ENCODE data around the gene CATSPERB. TPM values are rescaled to one million over a fixed set of nuclear protein-coding genes. Genes with fewer than 3 reads are reported as not detected.
"Not testable (repeated sequence)": the region's sequence is repeated elsewhere in the genome, so short reads cannot be mapped to it uniquely, and the experiment has no call there.

The CATSPERB gene
- total RNA-seq, 2 donors from 2014 or later = 2.2 to 2.9 TPM

DNA sequence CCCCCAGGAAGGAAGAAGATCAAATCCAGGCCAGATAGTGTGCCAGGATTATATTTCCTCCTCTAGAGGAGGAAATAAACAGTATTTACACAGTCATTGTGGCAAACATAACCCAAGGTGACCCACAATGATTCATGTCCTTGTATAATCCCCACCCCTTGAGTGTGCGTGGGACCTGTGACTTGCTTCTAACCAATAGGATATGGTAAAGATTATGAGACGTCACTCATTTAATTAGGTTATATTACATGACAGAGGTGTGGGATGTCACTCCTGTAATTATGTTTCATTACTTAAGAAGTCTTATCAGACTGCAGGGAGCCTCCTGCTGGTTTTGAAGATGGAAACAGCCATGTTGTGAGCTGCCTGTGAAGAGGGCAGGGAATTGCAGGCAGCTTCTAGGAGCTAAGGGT lies 12.2 kb upstream of the CATSPERB start:
- DNase-seq = peak; percentile 69
- intact Hi-C loops (cut with DNase I) = no loop called here

GRCh38 chr14:91743305-91743653 lies 11.4 kb upstream of the CATSPERB start:
- Histone ChIP-seq H3K27ac (peak overlapping the region; percentile 17), H3K4me3 (no peak overlapping the region), H3K27me3 (no peaks in the 10 kb centered on the region), H3K9ac (ENCODE audit: low read depth in 2 of 2, low read length in 2 of 2) (no peak overlapping the region), H3K36me3 (no peaks in the 10 kb centered on the region), H3K9me3 (no peaks in the 10 kb centered on the region), H3K4me1 (no peaks in the 10 kb centered on the region)
- TF ChIP-seq, protein P1, sequence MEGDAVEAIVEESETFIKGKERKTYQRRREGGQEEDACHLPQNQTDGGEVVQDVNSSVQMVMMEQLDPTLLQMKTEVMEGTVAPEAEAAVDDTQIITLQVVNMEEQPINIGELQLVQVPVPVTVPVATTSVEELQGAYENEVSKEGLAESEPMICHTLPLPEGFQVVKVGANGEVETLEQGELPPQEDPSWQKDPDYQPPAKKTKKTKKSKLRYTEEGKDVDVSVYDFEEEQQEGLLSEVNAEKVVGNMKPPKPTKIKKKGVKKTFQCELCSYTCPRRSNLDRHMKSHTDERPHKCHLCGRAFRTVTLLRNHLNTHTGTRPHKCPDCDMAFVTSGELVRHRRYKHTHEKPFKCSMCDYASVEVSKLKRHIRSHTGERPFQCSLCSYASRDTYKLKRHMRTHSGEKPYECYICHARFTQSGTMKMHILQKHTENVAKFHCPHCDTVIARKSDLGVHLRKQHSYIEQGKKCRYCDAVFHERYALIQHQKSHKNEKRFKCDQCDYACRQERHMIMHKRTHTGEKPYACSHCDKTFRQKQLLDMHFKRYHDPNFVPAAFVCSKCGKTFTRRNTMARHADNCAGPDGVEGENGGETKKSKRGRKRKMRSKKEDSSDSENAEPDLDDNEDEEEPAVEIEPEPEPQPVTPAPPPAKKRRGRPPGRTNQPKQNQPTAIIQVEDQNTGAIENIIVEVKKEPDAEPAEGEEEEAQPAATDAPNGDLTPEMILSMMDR (IDR thresholded peaks at IDR 0.05) = no peak
- intact Hi-C loops (cut with DNase I) = no loop called here
- DNase-seq = no peak

More for the DNA sequence above, 12.2 kb upstream of the CATSPERB start:
- Histone ChIP-seq H3K9ac (ENCODE audit: low read depth in 2 of 2, low read length in 2 of 2) (no peak overlapping the region), H3K27ac (peak overlapping the region; percentile 65), H3K36me3 (no peaks in the 10 kb centered on the region), H3K4me3 (no peak overlapping the region), H3K9me3 (no peaks in the 10 kb centered on the region), H3K27me3 (no peaks in the 10 kb centered on the region), H3K4me1 (no peaks in the 10 kb centered on the region)
- TF ChIP-seq, protein P1 (IDR thresholded peaks at IDR 0.05) = no peak

- Histone ChIP-seq H3K9ac (ENCODE audit: low read depth in 2 of 2, low read length in 2 of 2) (no peak overlapping the region), H3K36me3 (no peaks in the 10 kb centered on the region), H3K27me3 (no peaks in the 10 kb centered on the region), H3K4me3 (no peak overlapping the region), H3K27ac (no peak overlapping the region), H3K4me1 (no peaks in the 10 kb centered on the region), H3K9me3 (no peaks in the 10 kb centered on the region)
- intact Hi-C loops (cut with DNase I) = no loop called here
- no peak for DNase-seq
- TF ChIP-seq, protein P1 (IDR thresholded peaks at IDR 0.05) = no peak
These were observed 10.9 kb upstream of the CATSPERB start for GRCh38 chr14:91742621-91743304.

GRCh38 chr14:91739867-91740266 lies 8.0 kb upstream of the CATSPERB start:
- H3K27me3 ChIP-seq; H3K4me1 ChIP-seq; H3K36me3 ChIP-seq; H3K27ac ChIP-seq; H3K9me3 ChIP-seq; intact Hi-C loops (cut with DNase I); DNase-seq; H3K9ac ChIP-seq (ENCODE audit: low read depth in 2 of 2, low read length in 2 of 2); H3K4me3 ChIP-seq: not testable (repeated sequence)

DNA sequence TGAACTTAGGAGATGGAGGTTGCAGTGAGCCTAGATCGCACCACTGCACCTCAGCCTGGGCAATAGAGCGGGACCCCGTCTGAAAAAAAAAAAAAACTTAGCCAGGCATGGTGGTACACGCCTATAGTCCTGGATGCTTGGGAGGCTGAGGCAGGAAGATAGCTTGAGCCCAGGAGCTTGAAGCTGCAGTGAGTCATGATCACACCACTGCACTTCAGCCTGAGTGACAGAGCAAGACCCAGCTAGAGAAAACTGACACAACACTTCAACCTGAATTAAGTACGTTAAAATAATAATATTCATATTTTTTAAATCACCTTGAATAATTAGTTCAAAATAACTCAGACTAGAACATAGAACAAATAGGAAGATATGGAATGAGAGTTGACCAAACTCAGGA lies 5.7 kb upstream of the CATSPERB start:
- Histone ChIP-seq H3K27ac (no peak overlapping the region), H3K9ac (ENCODE audit: low read depth in 2 of 2, low read length in 2 of 2) (no peak overlapping the region), H3K27me3 (no peaks in the 10 kb centered on the region), H3K36me3 (no peaks in the 10 kb centered on the region), H3K4me3 (no peak overlapping the region), H3K4me1 (no peaks in the 10 kb centered on the region), H3K9me3 (no peaks in the 10 kb centered on the region)
- TF ChIP-seq, protein P1 (IDR thresholded peaks at IDR 0.05) = no peak
- no peak for DNase-seq
- intact Hi-C loops (cut with DNase I) = no loop called here

DNA sequence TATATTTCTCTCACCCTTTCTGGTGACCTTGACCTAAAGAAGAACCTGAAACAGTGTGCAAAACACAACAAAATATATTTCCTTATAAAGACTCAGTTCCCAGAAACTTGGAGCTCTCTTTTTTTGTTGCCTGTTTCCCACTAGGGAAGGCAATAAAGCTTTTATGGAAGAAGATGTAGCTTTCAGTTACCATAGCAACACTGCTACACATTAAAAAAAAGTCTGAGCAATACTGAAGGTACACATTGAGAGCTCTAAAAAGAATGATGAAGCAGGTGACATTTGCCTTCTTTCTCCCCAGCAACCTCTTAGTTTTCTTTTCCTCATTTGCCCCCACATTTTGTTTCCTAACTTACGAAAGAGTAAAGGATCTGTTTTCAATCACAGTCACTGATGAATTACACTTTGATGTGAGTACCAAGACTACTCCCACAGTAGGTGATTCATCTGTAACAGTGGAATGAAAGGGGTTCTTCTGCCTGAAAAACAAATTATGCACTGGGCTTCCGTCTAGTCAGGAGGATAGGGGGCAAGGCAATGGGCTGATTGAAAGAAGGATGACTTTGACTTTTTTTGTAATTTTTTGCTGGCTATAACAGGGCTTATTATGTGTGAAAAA lies 1.1 kb upstream of the CATSPERB start:
- no peaks in the 10 kb centered on the region for H3K4me1 ChIP-seq
- intact Hi-C loops (cut with DNase I) = no loop called here
- TF ChIP-seq, protein P1 (IDR thresholded peaks at IDR 0.05) = no peak
- H3K27ac ChIP-seq = no peak overlapping the region
- no peaks in the 10 kb centered on the region for H3K27me3 ChIP-seq
- no peaks in the 10 kb centered on the region for H3K9me3 ChIP-seq
- no peak overlapping the region for H3K9ac ChIP-seq (ENCODE audit: low read depth in 2 of 2, low read length in 2 of 2)
- H3K4me3 ChIP-seq = no peak overlapping the region
- DNase-seq = no peak
- no peaks in the 10 kb centered on the region for H3K36me3 ChIP-seq

Measured in colonic mucosa (tissue), 4 donors.